ENCODE measurements around the gene CCZ1.
"Not testable (repeated sequence)": the region's sequence is repeated elsewhere in the genome, so short reads cannot be mapped to it uniquely, and the experiment has no call there.

CCZ1 gene

DNA sequence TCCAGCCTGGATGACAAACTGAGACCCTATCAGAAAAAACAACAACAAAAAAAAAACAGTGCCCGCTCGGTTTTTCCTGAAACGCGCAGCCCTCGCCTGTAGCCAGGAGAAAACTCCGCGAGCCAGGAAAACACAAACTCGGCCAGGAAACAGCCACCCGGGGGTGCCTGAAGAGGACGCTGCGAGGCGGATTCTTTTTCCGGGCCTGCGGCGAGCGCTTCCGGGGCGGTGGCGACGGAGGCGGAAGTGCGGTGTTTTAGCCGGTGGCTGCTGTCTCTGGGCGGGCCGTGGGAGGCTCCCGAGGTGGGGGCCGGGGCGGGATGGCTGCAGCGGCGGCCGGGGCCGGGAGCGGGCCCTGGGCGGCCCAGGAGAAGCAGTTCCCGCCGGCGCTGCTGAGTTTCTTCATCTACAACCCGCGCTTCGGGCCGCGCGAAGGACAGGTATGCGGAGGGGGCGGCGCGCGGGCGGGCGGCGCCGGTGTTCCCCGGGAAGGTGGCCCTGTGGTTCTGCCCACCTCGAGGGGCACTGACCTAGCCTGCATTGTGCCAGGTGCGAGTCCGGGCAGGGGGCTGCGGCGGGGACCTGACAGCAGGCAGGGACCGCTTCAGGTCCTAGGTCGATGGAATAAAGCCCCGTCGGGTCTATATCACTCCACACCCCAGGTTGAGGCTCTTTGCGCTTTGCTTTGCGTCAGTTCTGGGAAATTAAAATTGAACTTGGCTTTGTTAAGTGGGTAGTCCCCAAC, at the start of gene CCZ1:
TSS of gene CCZ1 (plus strand) at position 254 of the 745 bp plus-strand sequence. CDS start at position 321, 67 bp downstream.
- DNase-seq: peak; percentile 88

DNA sequence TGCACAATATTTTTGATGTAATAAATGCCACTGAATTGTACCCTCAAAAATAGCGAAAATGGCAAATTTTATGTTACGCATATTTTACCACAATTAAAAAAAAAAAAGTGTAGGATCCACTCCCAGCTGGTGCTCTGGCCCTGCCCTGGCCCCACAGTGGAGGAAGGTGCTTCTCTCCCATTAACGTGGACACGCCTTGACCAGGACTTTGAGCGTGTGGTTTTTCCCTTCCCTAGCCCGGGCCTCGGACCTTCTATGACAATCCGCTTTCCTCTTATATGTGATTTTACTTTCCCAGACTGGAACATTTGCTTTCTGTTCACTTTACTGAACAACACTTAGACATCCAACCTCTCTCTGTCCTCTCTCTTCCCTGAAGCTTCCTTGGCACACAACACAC, 47.6 kb upstream of the CCZ1 start:
- no peak for DNase-seq

DNA sequence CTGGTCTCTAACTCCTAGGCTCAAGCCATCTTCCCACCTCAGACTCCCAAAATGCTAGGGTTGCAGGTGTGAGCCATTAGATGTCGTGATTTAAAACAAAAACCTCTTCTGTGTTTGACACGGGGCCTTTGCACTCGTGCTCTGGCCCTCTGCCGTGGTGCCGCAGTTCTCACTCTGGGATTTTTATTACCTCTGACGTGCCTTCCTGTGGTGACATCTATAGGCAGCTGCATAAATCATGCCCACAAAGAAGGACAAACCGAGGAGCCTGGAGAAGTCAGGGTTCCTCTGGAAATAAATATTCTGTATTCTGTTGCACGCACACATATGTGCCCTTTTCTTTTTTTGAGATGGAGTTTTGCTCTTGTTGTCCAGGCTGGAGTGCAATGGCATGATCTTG, 43.8 kb upstream of the CCZ1 start:
- no peak for DNase-seq

DNA sequence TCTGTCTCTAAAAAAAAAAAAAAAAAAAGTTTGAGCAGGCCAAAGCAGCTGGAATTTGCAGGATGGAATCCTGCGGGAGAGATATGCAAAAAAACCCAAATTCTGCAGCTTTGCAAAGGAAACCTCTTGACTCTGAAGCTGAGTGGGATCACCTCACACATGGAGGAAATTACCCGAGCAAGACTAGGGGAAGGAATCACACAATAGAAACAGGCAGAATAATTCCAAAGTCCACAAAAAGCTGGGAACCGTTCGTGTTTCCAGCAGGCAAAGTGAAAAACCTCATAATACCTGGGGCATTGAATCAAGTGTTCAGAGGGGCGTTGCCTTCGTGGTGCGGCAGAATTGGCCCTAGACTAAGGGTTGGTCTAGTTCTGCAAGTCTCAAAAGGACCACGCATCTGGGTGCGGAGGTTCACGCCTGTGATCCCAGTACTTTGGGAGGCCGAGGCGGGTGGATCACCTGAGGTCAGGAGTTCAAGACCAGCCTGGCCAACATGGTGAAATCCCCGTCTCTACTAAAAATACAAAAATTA, 41.4 kb upstream of the CCZ1 start:
- not testable (repeated sequence) for DNase-seq

DNA sequence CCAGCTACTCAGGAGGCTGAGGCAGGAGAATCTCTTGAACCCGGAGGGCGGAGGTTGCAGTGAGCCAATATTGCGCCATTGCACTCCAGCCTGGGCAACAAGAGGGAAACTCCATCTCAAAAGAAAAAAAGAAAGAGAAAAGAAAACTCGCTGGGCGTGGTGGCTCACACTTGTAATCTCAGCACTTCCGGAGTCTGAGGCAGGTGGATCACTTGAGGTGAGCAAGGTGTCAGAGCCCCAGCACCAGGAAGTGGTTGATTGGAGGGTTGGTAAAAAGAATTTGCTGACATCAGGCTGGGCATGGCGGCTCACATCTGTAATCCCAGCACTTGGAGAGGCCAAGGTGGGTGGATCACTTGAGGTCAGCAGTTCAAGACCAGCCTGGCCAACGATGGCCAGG, 40.0 kb upstream of the CCZ1 start:
- DNase-seq: peak; percentile 27

DNA sequence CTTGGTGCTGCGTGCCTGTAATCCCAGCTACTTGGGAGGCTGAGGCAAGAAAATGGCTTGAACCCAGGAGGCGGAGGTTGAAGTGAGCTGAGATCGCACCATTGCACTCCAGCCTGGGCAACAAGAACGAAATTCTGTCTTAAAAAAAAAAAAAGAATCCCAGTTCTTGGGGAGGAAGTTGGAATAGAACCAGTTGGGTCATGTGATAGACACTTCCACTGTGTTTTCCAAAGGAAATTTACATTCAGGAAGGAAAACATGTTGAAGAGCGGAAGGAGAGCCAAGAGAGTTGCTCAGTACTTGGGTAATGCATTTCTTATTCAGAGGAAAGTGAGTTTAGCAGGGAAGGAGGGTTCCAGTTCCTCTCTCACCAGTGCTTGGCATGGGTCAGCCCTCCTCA, 37.3 kb upstream of the CCZ1 start:
- not testable (repeated sequence) for DNase-seq

DNA sequence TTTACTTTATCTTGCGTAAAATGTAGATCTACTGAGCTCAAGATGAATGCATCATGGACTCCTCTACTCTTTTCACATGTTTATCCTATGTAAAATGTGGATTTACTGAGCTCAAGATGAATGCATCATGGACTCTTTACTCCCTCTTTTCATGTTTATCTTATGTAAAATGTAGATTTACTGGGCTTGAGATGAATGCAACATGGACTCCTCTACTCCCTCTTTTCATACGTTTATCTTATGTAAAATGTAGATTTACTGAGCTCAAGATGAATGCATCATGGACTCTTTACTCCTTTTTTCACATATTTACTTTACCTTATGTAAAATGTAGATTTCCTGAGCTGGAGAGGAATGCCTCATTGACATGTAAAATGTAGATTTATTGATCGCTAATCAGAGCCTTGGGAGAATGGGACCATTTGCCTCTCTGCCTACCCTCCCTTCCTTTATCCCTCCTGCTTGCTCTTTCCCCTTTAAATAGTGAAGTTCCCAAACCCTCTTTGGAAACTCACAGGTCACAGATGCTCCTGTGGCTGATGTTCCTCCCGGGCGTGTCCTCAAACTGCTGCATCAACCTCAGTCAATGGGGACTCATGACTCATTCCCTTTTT, 35.7 kb upstream of the CCZ1 start:
- DNase-seq: not testable (repeated sequence)

DNA sequence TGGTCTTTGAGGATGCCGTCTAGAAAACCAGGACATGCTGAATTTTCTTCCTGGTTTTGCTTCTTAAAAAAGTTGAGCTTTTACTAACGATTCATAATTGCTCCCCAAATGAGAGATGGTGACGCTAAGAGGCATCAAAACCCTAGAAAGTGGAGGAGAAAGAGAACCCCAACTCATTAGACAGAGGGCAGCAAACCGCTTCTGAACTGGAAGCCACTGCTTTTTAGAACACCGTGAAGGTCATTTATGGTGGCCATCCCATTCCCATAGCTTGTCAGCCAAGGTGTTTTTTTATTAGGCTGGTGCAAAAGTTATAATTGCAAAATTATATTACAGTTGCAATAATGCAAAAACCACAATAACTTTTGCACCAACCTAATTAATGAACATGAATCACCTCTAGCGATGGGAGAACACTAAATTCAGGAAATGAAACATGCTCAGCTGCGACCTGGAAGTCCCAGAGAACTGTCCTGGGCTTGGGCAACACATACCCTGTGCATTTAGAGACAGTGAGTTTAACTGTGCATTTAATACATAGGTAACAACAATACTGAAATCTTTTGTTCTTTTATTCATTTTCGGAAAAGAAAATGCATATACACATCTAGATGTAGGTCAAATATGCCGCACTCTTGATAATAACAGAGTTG, 33.1 kb upstream of the CCZ1 start:
- not testable (repeated sequence) for DNase-seq

DNA sequence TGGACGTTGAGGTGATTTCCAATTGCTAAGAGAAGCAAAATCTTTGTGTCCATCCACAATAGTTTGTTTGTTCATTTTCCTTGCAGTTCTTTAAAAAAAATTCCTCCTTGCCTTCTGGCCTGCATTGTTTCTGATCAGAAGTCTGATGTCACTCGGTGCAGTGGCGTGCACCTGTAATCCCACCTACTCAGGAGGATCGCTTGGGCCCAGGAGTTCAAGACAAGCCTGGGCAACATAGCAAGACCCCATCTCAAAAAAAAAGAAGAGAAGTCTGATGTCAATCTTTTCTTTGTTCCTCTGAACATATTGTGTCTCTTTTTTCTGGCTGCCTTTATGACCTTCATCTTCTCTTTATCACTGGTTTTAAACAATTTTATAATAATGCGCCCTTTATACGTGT, 31.5 kb upstream of the CCZ1 start:
- DNase-seq: no peak

DNA sequence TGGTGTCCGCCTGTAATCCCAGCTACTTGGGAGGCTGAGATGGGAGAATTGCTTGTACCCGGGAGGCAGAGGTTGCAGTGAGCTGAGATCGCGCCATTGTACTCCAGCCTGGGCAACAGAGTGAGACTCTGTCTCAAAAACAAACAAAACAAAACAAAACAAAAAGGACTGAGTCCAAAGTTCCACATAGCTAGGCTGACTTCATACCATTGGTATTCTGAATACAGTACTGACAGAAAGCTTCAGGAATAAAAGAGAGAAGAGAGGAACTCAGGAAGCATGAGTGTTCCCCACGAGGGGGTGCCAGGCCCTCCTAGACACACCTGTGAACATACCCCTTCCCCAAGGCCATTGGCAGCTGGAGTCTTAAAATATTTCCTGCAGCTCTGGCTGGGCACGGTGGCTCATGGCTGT, 29.6 kb upstream of the CCZ1 start:
- not testable (repeated sequence) for DNase-seq

DNA sequence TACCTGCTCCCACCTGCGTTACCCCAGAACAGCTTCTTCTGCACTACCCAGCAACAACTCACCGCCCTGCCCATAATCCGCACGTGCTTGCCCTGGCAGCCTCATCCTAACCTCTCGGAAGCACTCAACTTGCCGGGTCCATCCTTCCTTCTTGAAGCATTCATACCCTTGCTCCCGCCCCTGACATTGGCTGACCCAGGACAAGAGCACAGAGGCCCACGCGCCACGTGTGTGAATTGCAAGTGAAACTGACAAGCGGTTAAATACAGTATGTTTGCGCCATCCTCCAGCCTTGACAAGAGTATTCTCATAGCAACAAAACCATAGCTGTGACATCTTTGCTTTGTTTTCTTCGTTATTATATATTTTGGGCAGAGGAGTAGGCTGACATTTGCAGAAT, 28.8 kb upstream of the CCZ1 start:
- DNase-seq: no peak

DNA sequence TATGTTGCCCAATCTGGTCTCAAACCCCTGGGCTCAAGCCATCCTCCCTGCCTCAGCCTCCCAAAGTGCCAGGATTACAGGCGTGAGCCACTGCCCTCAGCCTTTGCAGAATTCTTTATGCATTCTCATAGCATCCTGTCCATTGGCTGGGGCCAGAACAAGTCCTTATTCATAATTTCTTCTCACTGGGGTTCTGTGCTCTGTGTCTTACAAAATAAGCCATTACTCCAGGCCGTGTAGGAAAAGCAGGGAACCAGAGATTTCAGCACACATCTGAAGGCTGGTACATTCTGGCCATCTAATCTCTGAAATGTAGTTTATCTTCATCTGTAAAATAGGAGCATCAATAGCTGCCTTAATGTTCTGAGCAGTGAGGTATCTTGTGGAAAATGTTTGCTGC, 28.2 kb upstream of the CCZ1 start:
- no peak for DNase-seq

DNA sequence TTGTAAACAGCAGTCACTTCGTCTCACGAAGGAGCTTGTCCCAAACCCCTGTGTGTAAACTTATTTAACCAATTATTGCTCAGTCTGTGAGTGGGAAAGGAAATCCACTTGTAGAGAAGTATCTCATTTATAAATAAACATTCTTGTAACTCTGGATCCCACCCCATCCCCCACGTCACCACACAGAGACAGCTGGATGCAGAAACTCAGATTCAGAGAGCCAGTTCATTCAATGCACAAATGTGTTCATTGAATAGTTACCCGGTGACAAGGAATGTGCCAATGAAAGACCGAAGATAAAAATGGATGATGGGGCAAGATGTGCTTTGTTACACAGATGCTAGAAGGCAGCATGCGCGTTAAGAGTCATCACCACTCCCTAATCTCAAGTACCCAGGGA, 26.2 kb upstream of the CCZ1 start:
- DNase-seq: no peak

DNA sequence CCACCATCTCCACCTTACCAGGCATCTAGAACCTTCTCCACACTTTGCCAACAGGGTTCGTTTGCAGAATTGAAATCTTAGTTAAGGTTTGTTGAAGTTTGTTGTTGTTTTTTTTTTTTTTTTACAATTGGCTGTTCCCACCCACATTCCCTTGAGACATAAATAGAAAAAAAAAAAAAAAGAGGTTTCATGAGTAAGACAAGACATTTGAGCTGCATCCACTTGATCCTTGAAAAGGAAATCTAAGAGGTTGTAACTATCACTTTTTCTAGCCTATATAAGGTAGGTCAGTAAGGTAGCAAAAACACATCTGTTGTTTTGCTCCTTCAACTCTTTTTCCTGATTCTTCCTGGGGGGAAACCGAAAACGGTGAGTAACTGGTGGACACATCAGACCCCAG, 18.9 kb upstream of the CCZ1 start:
- DNase-seq: not testable (repeated sequence)

DNA sequence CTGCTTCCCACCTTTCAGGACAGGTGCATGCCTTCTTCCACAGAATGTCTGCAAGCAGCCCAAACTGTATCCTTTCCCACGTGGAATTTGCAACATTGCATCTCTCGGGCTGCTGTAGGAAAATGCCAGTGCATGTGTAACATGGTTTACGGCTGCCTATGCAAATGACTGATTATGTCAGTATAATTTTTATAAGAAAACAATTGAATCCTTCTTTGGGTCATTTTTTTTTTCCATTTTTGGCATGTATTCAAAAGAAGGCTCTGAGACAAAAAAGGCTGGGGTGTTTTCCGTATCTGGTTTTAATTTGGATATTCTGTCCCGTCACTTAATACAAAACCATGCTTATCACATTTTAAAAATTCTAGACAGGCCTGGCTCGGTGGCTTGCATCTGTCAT, 18.4 kb upstream of the CCZ1 start:
- DNase-seq: not testable (repeated sequence)

DNA sequence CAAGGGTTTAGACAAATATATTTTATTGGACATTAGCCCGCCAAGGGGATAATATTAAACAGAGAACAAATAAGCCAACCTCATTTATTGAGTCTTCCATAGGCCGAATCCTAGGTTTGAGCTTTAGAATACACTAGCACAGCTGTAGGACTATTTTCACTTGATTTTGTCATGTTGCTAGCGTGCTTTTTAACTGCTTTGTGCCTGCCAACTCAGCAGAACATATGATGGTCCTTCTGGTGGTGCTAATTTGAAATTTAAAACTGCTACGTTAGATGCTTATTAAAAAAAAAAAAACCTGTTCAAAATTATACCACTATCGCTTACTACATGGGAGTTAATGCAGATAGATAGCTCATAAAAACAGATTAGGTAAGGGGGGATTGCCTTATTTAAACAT, 14.1 kb upstream of the CCZ1 start:
- not testable (repeated sequence) for DNase-seq

DNA sequence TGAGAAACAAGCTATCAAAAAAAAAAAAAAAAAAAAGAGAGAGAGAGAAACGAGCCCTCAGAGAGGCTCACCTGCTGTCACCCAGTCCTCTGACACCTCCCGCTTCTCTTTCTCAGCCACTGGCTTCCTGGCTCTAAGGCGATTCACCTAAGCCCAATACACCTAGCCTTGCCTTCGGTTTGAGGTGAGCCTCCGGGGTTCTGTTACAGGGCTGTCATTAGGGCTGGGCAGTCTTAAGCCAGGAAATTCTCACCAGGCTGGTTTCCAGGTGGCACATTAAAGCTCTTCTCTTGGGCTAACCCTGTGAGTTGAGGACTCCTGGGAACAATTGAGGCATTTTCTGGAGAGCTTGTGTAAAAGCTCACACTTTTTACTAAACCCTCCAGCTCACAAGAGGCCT, 10.5 kb upstream of the CCZ1 start:
- DNase-seq: not testable (repeated sequence)

DNA sequence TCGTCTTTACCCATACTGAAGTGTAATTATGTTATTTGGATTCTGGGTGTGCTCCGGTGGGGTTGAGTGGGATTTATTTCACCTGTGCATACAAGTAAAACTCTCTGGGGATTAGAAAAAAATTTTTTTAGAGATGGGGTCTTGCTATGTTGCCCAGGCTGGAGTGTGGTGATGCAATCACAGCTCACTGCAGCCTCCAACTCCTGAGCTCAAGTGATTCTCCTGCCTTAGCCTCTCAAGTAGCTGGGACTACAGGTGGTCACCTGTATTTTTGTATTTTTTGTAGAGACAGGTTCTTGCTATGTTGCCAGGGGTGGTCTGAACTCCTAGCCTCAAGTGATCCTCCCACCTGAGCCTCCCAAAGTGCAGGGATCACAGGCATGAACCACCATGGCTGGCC, 8.3 kb upstream of the CCZ1 start:
- DNase-seq: not testable (repeated sequence)

DNA sequence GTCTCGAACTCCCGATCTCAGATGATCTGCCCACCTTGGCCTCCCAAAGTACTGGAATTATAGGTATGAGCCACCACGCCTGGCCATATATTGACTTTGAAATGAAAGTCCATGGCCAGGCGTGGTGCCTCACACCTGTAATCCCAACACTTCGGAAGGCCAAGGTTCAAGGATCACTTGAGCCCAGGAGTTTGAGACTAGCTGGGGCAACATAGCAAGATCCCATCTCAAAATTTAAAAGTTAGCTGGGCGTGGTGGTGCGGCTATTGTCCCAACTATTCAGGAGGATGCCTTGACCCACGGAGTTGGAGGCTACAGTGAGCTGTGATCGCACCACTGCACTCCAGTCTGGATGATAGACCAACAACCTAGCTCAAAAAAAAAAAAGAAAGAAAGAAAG, 6.0 kb upstream of the CCZ1 start:
- no peak for DNase-seq

DNA sequence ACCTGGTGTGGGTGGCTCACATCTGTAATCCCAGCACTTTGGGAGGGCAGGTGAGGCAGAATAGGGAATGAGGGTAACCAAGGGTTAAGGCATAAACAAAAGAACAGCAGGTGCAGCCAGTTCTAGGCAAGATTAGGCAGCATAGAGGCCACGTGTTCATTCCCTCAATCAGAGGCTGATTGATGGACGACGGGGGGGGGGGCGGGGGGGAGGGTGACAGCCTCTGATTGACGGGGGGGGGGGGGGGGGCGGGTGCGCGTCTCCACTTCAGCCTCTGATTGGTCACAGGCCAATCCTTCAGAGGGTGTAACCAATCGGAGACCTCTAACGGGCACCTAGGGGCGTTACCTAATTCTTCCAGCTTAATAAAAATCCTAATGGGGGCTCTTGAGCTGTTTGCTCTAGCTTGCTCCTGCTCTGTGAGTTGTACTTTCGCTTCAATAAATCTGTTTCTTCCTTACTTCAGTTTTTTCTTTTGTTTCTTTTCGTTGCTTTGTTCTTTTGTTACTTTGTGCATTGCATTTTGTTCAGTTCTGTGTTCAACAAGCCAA, 1.1 kb upstream of the CCZ1 start:
- not testable (repeated sequence) for DNase-seq

DNA sequence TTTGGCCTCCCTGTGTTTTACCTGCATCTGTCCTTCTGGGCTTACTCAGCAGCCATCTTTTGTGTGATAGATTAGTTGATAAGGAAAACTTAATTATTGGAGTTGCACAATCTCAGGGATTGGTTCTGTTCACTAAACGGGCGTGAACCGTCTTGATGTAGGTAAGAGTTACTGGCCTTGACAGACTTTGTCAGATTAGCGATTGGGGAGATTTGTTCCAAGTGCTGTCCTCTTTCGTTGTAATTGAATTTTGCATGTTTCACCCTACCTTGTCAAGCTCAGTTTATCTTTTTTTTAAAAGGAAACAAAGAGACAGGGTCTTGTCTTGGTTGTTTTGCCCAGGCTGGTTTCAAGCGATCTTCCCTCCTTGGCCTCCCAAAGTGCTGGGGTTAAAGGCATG, 4.5 kb downstream of the CCZ1 start:
- DNase-seq: not testable (repeated sequence)

DNA sequence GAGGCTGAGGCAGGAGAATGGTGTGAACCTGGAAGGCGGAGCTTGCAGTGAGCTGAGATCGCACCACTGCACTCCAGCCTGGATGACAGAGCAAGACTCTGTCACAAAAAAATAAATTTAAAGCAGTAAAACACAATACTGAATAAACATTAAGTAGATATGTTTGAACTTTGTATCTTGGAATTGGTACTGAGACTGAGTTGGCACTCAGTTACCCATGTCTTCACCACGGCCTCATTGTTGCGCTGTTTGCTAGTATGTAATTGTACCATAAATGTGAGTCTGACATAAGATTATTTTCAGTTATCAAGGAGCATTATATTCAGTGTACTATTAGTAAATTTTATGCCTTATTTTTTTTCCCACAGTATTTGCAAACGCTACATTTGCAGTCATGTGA, 6.2 kb downstream of the CCZ1 start:
- DNase-seq: not testable (repeated sequence)

DNA sequence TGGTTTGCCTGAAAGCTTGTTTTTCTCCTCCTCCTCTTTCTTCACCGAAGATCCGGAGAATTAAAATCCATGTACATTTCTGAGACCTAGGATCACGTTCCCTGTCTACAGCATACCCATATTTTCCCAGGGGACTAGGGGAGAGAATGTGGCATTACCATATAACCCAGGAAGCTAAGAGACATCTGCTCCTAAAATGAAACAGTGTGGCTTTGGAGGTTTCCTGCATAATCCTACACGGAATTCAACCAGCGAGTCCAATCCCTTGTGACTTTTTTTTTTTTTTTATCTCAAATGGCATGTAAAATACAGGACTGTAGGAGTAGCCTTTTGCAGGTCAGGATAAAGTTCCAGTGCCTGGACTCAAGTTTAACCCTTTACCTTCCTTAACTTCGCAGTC, 10.3 kb downstream of the CCZ1 start:
- DNase-seq: not testable (repeated sequence)

DNA sequence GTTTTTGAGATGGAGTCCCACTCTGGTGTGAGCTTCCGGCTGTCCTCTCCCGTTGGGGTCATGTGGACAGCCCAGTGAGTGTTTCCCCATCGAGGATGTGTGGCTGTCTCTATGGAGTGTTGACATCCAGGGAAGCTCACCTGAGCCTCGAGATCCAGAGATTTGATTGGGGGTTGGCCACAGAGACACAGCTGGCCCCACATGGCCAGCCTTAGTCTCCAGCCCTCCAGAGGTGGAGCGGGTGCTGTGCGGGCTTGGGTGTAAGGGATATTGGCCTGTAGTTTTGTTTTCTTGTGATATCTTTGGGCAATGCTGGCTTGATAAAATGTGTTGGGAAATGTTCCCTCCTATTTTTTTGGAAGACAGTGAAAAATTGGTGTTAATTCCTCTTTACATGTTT, 18.0 kb downstream of the CCZ1 start:
- not testable (repeated sequence) for DNase-seq

All from activated CD4-positive, alpha-beta T cell treated with anti-CD3 and anti-CD28 coated beads for 48 hours (primary cell).